ENCODE measurements around the gene FAM193B. TPM values are rescaled to one million over a fixed set of nuclear protein-coding genes. Genes with fewer than 3 reads are reported as not detected.

The FAM193B gene
- total RNA-seq (2012; rRNA removed): 12.7 and 16.5 TPM in 2 replicates

DNA sequence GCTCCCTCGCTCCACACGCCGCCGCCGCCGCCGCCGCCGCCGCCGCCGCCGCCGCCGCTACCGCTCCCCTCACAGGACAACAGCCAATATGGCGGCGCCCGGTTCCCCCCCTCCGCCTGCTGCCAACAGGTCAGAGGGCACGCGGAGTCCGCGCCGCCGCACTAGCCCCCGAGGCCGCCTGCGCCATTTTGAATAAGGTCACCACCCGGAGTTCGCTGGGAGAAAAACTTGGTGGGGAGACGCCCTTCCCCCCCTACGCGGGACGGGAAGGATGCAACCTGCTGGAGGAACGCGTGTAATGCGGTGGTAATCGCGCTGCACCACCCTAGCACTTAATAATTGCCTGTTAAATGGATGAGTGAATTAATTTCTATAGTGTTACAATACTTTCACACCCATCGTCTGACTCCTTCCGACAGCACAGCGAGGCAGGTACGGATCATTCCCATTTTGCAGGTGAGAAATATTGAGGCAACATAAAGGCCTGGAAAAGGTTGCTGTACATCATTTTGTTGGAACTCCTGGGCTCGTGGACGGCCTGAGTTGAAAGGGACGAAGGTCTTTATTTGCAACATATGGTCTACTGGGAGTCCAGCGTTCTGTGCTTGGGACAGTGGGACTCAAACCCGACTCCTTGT is at the start of gene FAM193B:
FAM193B (minus strand) TSS at position 90 of the 638 bp plus-strand sequence. CDS start 105 bp downstream, outside the sequence.
- H3K9ac ChIP-seq (ENCODE audit: low read depth, low read length): peak within 1 kb of the TSS; percentile 90
- H3K9me3 ChIP-seq (replicated peaks; ENCODE audit: low read length): no peaks in the 10 kb centered on the region
- H3K36me3 ChIP-seq (ENCODE audit: insufficient read depth, low read length): peaks cover 16% of the 10 kb centered on the region
- peak within 1 kb of the TSS; percentile 98 for H3K4me2 ChIP-seq (ENCODE audit: low read length)
- H3K4me3 ChIP-seq (ENCODE audit: low read length): peak within 1 kb of the TSS; percentile 84
- H3K27me3 ChIP-seq (ENCODE audit: control insufficient read depth, insufficient read depth, low read length): no peaks in the 10 kb centered on the region
- H3K4me1 ChIP-seq (ENCODE audit: control insufficient read depth, insufficient read depth, low read length): peaks cover 20% of the 10 kb centered on the region

DNA sequence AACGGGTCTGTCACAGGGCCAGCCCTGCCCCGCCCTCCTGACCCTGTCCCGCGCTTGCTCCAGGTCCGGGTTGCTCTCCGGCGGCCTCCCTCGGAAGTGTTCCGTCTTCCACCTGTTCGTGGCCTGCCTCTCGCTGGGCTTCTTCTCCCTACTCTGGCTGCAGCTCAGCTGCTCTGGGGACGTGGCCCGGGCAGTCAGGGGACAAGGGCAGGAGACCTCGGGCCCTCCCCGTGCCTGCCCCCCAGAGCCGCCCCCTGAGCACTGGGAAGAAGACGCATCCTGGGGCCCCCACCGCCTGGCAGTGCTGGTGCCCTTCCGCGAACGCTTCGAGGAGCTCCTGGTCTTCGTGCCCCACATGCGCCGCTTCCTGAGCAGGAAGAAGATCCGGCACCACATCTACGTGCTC is 49.8 kb upstream of the FAM193B start:
- peaks cover 4% of the 10 kb centered on the region for H3K36me3 ChIP-seq (ENCODE audit: insufficient read depth, low read length)
- peaks cover 8% of the 10 kb centered on the region for H3K4me1 ChIP-seq (ENCODE audit: control insufficient read depth, insufficient read depth, low read length)
- H3K9ac ChIP-seq (ENCODE audit: low read depth, low read length): no peak overlapping the region
- no peak overlapping the region for H3K4me2 ChIP-seq (ENCODE audit: low read length)
- no peaks in the 10 kb centered on the region for H3K27me3 ChIP-seq (ENCODE audit: control insufficient read depth, insufficient read depth, low read length)
- no peaks in the 10 kb centered on the region for H3K9me3 ChIP-seq (replicated peaks; ENCODE audit: low read length)
- no peak overlapping the region for H3K4me3 ChIP-seq (ENCODE audit: low read length)

DNA sequence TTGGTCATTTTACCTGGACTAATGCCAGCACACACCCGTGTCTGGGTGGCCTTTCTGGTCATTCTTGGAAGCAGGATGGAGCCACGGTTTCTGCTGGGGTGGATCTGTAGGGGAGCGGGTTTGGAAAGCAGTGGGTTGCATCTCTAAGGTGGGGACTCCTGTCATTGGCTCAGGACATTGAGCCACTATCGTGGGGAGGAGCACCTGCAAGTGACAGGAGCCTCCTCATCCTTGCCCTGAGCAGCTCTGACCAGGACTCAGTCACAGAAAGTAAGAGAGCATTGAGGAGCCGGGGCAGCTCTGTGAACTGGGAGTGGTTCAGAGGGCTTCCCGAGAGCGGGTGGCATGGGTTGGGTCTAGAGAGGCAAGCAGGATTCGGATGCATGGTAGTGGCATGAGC is 49.3 kb upstream of the FAM193B start:
- no peaks in the 10 kb centered on the region for H3K9me3 ChIP-seq (replicated peaks; ENCODE audit: low read length)
- H3K36me3 ChIP-seq (ENCODE audit: insufficient read depth, low read length): peaks cover 4% of the 10 kb centered on the region
- H3K9ac ChIP-seq (ENCODE audit: low read depth, low read length): no peak overlapping the region
- H3K27me3 ChIP-seq (ENCODE audit: control insufficient read depth, insufficient read depth, low read length): no peaks in the 10 kb centered on the region
- H3K4me1 ChIP-seq (ENCODE audit: control insufficient read depth, insufficient read depth, low read length): peaks cover 11% of the 10 kb centered on the region
- H3K4me3 ChIP-seq (ENCODE audit: low read length): no peak overlapping the region
- H3K4me2 ChIP-seq (ENCODE audit: low read length): no peak overlapping the region

DNA sequence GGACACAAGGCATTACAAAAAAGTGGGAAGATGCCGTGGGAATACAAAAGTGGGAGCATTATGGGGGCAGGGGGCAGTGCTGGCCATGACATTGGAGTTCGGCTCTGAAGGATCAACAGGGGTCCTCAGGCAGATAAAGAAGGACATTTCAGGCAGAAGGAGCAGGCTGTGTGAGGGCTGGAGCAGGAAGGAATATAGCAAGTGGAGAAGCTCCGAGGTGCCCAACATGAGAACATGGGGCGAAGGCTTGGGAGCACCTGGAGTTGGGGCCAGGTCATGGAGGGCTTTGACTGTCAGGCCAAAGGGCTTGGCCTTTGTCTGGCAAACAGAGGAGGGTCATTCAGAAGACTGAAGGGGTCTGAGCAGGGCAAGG is 48.1 kb upstream of the FAM193B start:
- Histone ChIP-seq H3K27me3 (ENCODE audit: control insufficient read depth, insufficient read depth, low read length) (no peaks in the 10 kb centered on the region), H3K4me3 (ENCODE audit: low read length) (no peak overlapping the region), H3K9me3 (replicated peaks; ENCODE audit: low read length) (no peaks in the 10 kb centered on the region), H3K4me2 (ENCODE audit: low read length) (no peak overlapping the region), H3K36me3 (ENCODE audit: insufficient read depth, low read length) (no peaks in the 10 kb centered on the region), H3K4me1 (ENCODE audit: control insufficient read depth, insufficient read depth, low read length) (peaks cover 15% of the 10 kb centered on the region), H3K9ac (ENCODE audit: low read depth, low read length) (no peak overlapping the region)

DNA sequence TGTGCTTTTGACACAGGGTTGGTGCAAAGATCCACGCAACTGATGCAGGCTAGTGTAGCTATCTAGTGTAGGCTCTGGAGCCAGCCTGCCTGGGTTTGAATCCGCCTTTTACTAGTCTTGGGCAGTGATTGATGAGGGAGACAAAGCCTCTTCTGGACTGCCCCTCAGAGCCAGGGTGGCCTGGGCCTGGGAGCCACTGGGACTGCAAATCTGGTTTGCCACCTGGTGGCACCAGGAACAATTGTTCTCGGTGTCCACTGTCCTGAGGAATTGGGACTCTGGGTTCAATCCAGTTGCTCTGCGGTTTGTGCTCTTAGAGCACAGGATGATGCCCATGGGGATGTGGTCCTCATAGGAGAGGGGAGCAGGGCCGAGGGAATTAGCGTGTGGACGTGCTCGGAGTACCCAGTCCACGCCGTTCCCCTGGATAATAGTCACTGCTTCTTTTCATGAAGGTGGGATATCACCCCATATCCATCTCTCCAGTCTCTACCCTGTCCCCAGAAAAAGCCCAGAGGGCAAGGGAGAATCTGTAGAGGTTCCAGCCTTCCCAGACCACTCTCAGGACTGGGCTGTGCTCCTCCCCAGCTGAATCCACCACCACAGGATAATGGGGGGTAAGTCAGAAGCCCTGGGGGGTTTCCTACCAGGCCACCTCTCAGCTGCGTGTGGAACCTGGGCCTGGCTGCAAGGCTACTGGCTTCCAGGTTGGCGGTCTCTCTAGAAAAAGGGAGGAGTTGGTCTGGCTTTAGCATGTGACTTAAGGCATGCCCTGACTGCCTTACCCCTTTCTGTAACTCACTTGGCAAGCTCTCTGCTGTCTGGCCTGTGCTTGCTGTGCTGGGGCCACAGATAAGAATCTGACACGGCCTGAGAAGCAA is 47.5 kb upstream of the FAM193B start:
- no peak overlapping the region for H3K9ac ChIP-seq (ENCODE audit: low read depth, low read length)
- H3K4me2 ChIP-seq (ENCODE audit: low read length): no peak overlapping the region
- no peaks in the 10 kb centered on the region for H3K9me3 ChIP-seq (replicated peaks; ENCODE audit: low read length)
- peaks cover 15% of the 10 kb centered on the region for H3K4me1 ChIP-seq (ENCODE audit: control insufficient read depth, insufficient read depth, low read length)
- H3K4me3 ChIP-seq (ENCODE audit: low read length): no peak overlapping the region
- H3K27me3 ChIP-seq (ENCODE audit: control insufficient read depth, insufficient read depth, low read length): no peaks in the 10 kb centered on the region
- peaks cover under 1% of the 10 kb centered on the region for H3K36me3 ChIP-seq (ENCODE audit: insufficient read depth, low read length)

DNA sequence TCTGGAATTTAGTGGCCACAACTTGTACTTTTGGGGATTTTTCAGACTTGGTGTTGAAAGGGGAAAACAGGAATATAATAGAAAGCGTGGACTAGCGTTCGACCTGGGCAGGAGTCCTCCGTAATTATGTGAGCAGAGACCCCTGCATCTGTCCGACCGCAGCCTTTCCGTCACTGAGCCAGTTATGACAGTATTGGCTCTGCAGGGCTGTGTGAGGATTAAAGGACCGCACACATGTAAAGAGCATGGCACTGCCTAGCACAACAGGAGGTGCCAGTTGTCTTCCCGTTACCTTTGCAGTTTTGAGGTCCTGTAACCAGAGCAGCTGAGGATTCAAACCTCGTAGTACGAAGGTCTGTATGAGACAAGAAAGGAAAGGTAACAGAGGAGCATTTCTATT is 46.8 kb upstream of the FAM193B start:
- H3K4me2 ChIP-seq (ENCODE audit: low read length): peak overlapping the region; percentile 95
- H3K9ac ChIP-seq (ENCODE audit: low read depth, low read length): peak overlapping the region; percentile 93
- H3K4me1 ChIP-seq (ENCODE audit: control insufficient read depth, insufficient read depth, low read length): peaks cover 15% of the 10 kb centered on the region
- H3K4me3 ChIP-seq (ENCODE audit: low read length): peak overlapping the region; percentile 79
- H3K9me3 ChIP-seq (replicated peaks; ENCODE audit: low read length): no peaks in the 10 kb centered on the region
- H3K36me3 ChIP-seq (ENCODE audit: insufficient read depth, low read length): peaks cover 8% of the 10 kb centered on the region
- no peaks in the 10 kb centered on the region for H3K27me3 ChIP-seq (ENCODE audit: control insufficient read depth, insufficient read depth, low read length)

DNA sequence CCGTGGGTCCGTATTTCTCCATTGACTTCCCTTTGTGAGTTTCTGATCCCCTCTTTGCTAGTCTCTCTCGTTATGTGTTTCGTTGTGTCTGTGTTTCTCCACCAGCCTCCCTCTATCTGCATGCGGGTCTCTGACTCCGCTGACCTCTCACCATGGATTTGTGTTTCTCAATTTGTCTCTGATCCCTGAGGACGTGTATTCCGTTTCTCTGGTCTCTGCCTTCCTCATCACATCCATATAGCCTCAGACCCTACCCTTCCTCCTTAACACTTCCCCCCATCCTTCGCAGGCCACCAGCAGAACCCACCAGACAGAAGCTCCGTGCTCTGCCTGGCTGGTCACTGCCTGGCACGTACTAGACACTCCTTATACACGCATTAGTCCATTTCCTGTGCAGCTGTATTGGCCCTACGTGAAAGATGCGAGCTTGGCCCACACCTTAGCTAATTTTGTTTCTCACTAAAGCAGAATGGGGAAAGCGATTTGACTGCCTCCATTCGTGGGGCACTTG is 46.2 kb upstream of the FAM193B start:
- no peaks in the 10 kb centered on the region for H3K27me3 ChIP-seq (ENCODE audit: control insufficient read depth, insufficient read depth, low read length)
- peaks cover 13% of the 10 kb centered on the region for H3K36me3 ChIP-seq (ENCODE audit: insufficient read depth, low read length)
- peak overlapping the region; percentile 95 for H3K4me2 ChIP-seq (ENCODE audit: low read length)
- peak overlapping the region; percentile 93 for H3K9ac ChIP-seq (ENCODE audit: low read depth, low read length)
- peaks cover 15% of the 10 kb centered on the region for H3K4me1 ChIP-seq (ENCODE audit: control insufficient read depth, insufficient read depth, low read length)
- H3K4me3 ChIP-seq (ENCODE audit: low read length): peak overlapping the region; percentile 79
- no peaks in the 10 kb centered on the region for H3K9me3 ChIP-seq (replicated peaks; ENCODE audit: low read length)

DNA sequence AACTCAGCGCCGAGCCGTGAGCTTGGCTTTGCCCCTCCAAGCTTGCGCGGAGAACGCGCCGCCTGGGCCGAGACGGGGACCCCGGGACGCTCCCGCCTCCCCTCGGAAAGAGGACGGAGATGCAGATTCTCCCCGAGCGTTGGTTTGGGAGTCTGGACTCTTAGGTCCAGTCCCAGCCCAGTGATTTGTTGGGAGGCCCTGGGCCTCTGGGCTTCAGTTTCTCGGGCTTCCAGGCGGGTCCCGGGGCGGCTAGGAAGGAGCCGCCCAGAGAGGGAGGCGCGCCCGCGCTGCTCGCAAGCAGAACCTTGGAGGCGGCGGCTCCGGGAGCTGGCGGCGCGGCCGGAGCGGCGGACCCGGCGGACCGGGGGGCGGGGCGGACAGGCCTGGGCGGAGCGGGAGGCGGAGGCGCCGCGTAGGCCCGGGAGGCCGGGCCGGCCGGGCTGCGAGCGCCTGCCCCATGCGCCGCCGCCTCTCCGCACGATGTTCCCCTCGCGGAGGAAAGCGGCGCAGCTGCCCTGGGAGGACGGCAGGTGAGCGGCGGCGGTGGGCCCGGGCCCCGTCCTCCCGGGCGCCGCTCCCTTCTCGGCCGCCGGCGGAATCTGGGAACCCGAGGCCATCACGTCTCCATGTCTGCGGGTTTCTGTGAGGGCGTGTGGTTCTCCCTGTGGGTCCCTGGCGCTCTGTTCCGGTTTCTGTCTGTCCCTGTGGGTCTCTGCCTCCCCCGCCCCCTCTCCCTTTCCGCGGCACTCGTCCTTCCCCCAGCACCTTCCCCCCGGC is 45.6 kb upstream of the FAM193B start, which contains the start of gene B4GALT7:
B4GALT7 (plus strand) TSS at position 402 of the 777 bp plus-strand sequence; CDS start at position 481, 79 bp downstream.
- Histone ChIP-seq H3K4me2 (ENCODE audit: low read length) (peak within 1 kb of the TSS; percentile 95), H3K4me3 (ENCODE audit: low read length) (peak within 1 kb of the TSS; percentile 79), H3K9me3 (replicated peaks; ENCODE audit: low read length) (no peaks in the 10 kb centered on the region), H3K36me3 (ENCODE audit: insufficient read depth, low read length) (peaks cover 20% of the 10 kb centered on the region), H3K4me1 (ENCODE audit: control insufficient read depth, insufficient read depth, low read length) (peaks cover 15% of the 10 kb centered on the region), H3K9ac (ENCODE audit: low read depth, low read length) (peak within 1 kb of the TSS; percentile 93), H3K27me3 (ENCODE audit: control insufficient read depth, insufficient read depth, low read length) (no peaks in the 10 kb centered on the region)

DNA sequence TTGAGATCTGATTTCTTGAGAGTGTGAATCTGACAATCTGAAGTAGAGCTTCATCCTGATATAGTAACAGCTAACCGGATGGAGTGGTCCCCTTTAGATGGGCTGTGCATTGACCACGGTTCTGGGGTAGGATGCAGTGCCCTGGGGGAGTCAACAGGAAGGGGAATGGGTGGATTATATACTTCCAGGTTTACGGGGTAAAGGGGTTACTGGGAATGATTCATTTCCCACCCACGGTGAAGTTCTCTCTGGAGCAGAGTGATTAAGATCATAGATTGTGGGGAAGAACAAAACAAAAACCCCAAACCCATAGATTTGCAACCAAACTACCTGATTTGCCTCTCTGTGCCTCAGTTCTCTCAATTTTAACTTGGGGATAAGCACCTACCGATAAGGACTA is 44.1 kb upstream of the FAM193B start:
- Histone ChIP-seq H3K4me3 (ENCODE audit: low read length) (no peak overlapping the region), H3K4me2 (ENCODE audit: low read length) (peak overlapping the region; percentile 15), H3K36me3 (ENCODE audit: insufficient read depth, low read length) (peaks cover 34% of the 10 kb centered on the region), H3K9me3 (replicated peaks; ENCODE audit: low read length) (no peaks in the 10 kb centered on the region), H3K27me3 (ENCODE audit: control insufficient read depth, insufficient read depth, low read length) (no peaks in the 10 kb centered on the region), H3K4me1 (ENCODE audit: control insufficient read depth, insufficient read depth, low read length) (peaks cover 15% of the 10 kb centered on the region), H3K9ac (ENCODE audit: low read depth, low read length) (no peak overlapping the region)

DNA sequence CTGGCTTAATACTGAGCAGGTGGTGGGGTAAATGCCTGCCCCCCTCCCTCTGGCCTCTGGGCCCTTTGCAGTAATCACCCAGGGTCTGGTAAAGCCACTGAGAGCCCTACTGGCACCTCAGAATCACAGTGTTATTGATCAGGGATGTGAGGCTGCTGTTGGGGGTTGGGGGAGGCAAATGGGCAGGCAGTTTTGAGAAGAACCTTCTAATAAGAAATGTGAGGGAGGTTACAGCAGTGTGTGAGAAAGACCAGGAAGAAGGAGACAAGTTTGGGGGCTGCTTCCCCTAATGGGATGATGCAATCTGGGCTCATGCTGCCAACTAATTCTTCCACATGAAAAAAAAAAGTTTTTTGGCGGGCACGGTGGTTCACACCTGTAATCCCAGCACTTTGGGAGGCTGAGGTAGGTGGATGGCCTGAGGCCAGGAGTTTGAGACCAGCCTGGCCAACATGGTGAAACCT is 42.4 kb upstream of the FAM193B start:
- H3K9me3 ChIP-seq (replicated peaks; ENCODE audit: low read length): no peaks in the 10 kb centered on the region
- peaks cover 23% of the 10 kb centered on the region for H3K4me1 ChIP-seq (ENCODE audit: control insufficient read depth, insufficient read depth, low read length)
- H3K4me3 ChIP-seq (ENCODE audit: low read length): no peak overlapping the region
- H3K27me3 ChIP-seq (ENCODE audit: control insufficient read depth, insufficient read depth, low read length): no peaks in the 10 kb centered on the region
- H3K4me2 ChIP-seq (ENCODE audit: low read length): no peak overlapping the region
- H3K36me3 ChIP-seq (ENCODE audit: insufficient read depth, low read length): peaks cover 38% of the 10 kb centered on the region
- no peak overlapping the region for H3K9ac ChIP-seq (ENCODE audit: low read depth, low read length)
